HEK293T (cell line): ENCODE data around the gene OR2T29.
"Not testable (repeated sequence)": the region's sequence is repeated elsewhere in the genome, so short reads cannot be mapped to it uniquely, and the experiment has no call there.

Experiments used
- BHLHE40 ChIP-seq: fragments of 450-650 bp; IDR thresholded peaks from 2 replicates; pipeline ENCODE4 v1.6.1; 2016; ENCODE audit warnings: mild to moderate bottlenecking, moderate library complexity, borderline replicate concordance
- ELF4 ChIP-seq: fragments of 450-650 bp; IDR thresholded peaks from 2 replicates; pipeline ENCODE4 v1.6.1; 2017; ENCODE audit warnings: antibody characterized with exemption
- FOXA1 ChIP-seq: fragments of 450-650 bp; IDR thresholded peaks from 2 replicates; pipeline ENCODE4 v1.6.1; 2016; ENCODE audit warnings: mild to moderate bottlenecking
- FOXM1 ChIP-seq: fragments of 450-650 bp; IDR thresholded peaks from 2 replicates; pipeline ENCODE4 v1.6.1; 2017; ENCODE audit warnings: mild to moderate bottlenecking, borderline replicate concordance
- NFRKB ChIP-seq: fragments of 450-650 bp; IDR thresholded peaks from 2 replicates; pipeline ENCODE4 v1.6.1; 2016; ENCODE audit warnings: mild to moderate bottlenecking, moderate library complexity
- PKNOX1 ChIP-seq: fragments of 450-650 bp; IDR thresholded peaks from 2 replicates; pipeline ENCODE4 v1.6.1; 2016
- SP1 ChIP-seq: fragments of 450-650 bp; IDR thresholded peaks from 2 replicates; pipeline ENCODE4 v1.6.1; 2017
- TARDBP ChIP-seq: fragments of 450-650 bp; IDR thresholded peaks from 2 replicates; pipeline ENCODE4 v1.6.1; 2016

DNA sequence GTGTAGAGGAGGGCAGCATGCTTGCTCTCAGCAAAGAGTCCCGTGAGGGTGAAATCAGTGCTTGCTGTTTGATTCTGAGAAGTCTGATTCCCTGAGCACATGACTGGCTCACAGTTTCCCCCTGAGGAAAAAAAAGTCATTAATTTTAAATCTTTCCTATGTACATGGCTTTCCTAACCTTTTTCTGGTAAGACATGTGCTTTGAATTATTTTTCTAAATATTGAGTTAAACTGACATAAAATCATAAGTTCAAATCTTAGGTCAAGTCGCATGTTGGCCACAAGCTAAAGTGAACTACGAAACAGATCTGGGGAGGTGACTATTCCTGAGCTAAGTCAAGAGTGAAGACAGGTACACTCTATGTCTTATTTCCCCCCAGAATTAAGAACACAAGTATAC, 12.1 kb upstream of the OR2T29 start, which contains the start of gene OR2T34:
- TF ChIP-seq ELF4, FOXA1, SP1, TARDBP, NFRKB, PKNOX1, BHLHE40, FOXM1: not testable (repeated sequence)
